K562 (cell line): ENCODE data around the gene AGPAT4. TPM values are rescaled to one million over a fixed set of nuclear protein-coding genes. Genes with fewer than 3 reads are reported as not detected.

ENCODE experiments used
- CGGBP1 ChIP-seq: fragments of 250-450 bp; sonication (Bioruptor Pico); IDR thresholded peaks from 2 replicates; pipeline ENCODE4 v1.9.0; 2021; ENCODE audit warnings: mild to moderate bottlenecking
- EHMT2 ChIP-seq: fragments of 450-650 bp; IDR thresholded peaks from 2 replicates; pipeline ENCODE4 v1.6.1; 2018; ENCODE audit warnings: antibody characterized with exemption
- FOXK2 ChIP-seq, 2 experiments: fragments of 450-650 bp; IDR thresholded peaks in 1 of 2; conservative IDR thresholded peaks in 1 of 2; 2 replicates each; pipeline ENCODE4 v1.6.1; 2016; ENCODE audit warnings: low read depth in 2 of 2, mild to moderate bottlenecking in 1 of 2
- GATA2 ChIP-seq: sonication (generic); formaldehyde crosslinking; IDR thresholded peaks from 2 replicates; pipeline ENCODE4 v1.4.0; 2020; ENCODE audit warnings: mild to moderate bottlenecking, missing genetic modification reagents
- MAFG ChIP-seq: fragments of 450-650 bp; conservative IDR thresholded peaks from 2 replicates; pipeline ENCODE4 v1.6.1; 2016; ENCODE audit warnings: missing genetic modification characterization, missing compliant biosample characterization
- NFATC3 ChIP-seq: fragments of 450-650 bp; IDR thresholded peaks from 2 replicates; pipeline ENCODE4 v1.6.1; 2017; ENCODE audit warnings: mild to moderate bottlenecking
- PHF20 ChIP-seq: fragments of 450-650 bp; IDR thresholded peaks from 2 replicates; pipeline ENCODE4 v1.6.1; 2018; ENCODE audit not compliant: partially characterized antibody
- POLR2A ChIP-seq: fragments of 450-650 bp; conservative IDR thresholded peaks from 2 replicates; pipeline ENCODE4 v1.6.1; 2016
- RUNX1 ChIP-seq: sonication (generic); IDR thresholded peaks from 2 replicates; pipeline ENCODE4 v1.6.1; 2016; ENCODE audit warnings: antibody characterized with exemption, low read depth
- SOX6 ChIP-seq: fragments of 450-650 bp; IDR thresholded peaks from 2 replicates; pipeline ENCODE4 v1.6.1; 2014; ENCODE audit warnings: mild to moderate bottlenecking
- TBL1XR1 ChIP-seq, 2 experiments: IDR thresholded peaks; 2 replicates each; pipeline ENCODE4 v1.6.1; 2012; ENCODE audit warnings: improper control_type of control experiment in 2 of 2, low read length in 2 of 2, mild to moderate bottlenecking in 1 of 2
- YY1 ChIP-seq, 3 experiments: IDR thresholded peaks; 2 replicates each; pipeline ENCODE4 v1.6.1; 2011; ENCODE audit warnings: low read length in 2 of 3, mild to moderate bottlenecking in 2 of 3, moderate library complexity in 2 of 3, borderline replicate concordance in 1 of 3, control low read depth in 1 of 3, low read depth in 1 of 3; ENCODE audit not compliant: insufficient read depth in 3 of 3, insufficient replicate concordance in 2 of 3, control insufficient read depth in 1 of 3, insufficient read length in 1 of 3; ENCODE audit errors: extremely low read depth in 1 of 3
- ZNF408 ChIP-seq: fragments of 250-450 bp; sonication (Bioruptor Pico); IDR thresholded peaks from 2 replicates; pipeline ENCODE4 v1.4.0; 2020; ENCODE audit warnings: low read depth, mild to moderate bottlenecking, moderate library complexity
- ZNF511 ChIP-seq: sonication (generic); formaldehyde crosslinking; IDR thresholded peaks from 2 replicates; pipeline ENCODE4 v1.8.0; 2022; ENCODE audit warnings: mild to moderate bottlenecking, missing genetic modification reagents
- ZSCAN29 ChIP-seq: fragments of 450-650 bp; IDR thresholded peaks from 2 replicates; pipeline ENCODE4 v1.6.1; 2017
- polyA plus RNA-seq, 8 experiments: library from polyadenylated mRNA; depleted of rRNA in 4 of 8; stranded (reverse) in 5 of 8; unstranded in 3 of 8; fragments of >200 nt; fragmentation: Nextera tagmentation in 2 of 8; fragmentation: Illumina TruSeq in 1 of 8; extraction: Ambion mirVana in 2 of 8; extraction: Trizol in 1 of 8; gene quantifications; 2 replicates each; pipeline versions ENCODE4 v1.2.1 to v1.2.3, GENCODE V29; 2011 to 2014; ENCODE audit warnings: inconsistent platforms in 1 of 8, missing spikeins in 1 of 8
- total RNA-seq, 7 experiments: library from RNA; depleted of rRNA in 6 of 7; stranded (reverse); fragments of >200 nt in 6 of 7; fragmentation: Illumina TruSeq in 2 of 7; extraction: Trizol in 2 of 7; gene quantifications; 2 replicates each; pipeline versions ENCODE4 v1.2.1 to v1.2.3, GENCODE V29; 2011 to 2021; ENCODE audit warnings: low replicate concordance in 1 of 7
- TF ChIP-seq, protein P1 (sequence below): fragments of 450-650 bp; formaldehyde crosslinking; IDR thresholded peaks from 2 replicates; pipeline ENCODE4 v1.4.0; 2022; ENCODE audit warnings: missing genetic modification characterization
- TF ChIP-seq, protein P2 (sequence below): fragments of 200-800 bp; sonication (Bioruptor generic); IDR thresholded peaks from 2 replicates; pipeline ENCODE4 v1.6.1; 2016; ENCODE audit warnings: missing genetic modification characterization, missing compliant biosample characterization
- TF ChIP-seq, protein P3 (sequence below): fragments of 200-800 bp; sonication (Bioruptor generic); IDR thresholded peaks from 2 replicates; pipeline ENCODE4 v1.6.1; 2017; ENCODE audit warnings: missing genetic modification characterization, missing compliant biosample characterization

The AGPAT4 gene
- total and polyA plus RNA-seq, 9 of the 15 experiments (the other 6 are each of a cell fraction or from before 2014, with no cell fraction given) = 2.2 to 15.0 (median 5.7) TPM

GRCh38 chr6:161226009-161226964 is 47.6 kb downstream of the AGPAT4 start (continued):
- TF ChIP-seq, protein P1, sequence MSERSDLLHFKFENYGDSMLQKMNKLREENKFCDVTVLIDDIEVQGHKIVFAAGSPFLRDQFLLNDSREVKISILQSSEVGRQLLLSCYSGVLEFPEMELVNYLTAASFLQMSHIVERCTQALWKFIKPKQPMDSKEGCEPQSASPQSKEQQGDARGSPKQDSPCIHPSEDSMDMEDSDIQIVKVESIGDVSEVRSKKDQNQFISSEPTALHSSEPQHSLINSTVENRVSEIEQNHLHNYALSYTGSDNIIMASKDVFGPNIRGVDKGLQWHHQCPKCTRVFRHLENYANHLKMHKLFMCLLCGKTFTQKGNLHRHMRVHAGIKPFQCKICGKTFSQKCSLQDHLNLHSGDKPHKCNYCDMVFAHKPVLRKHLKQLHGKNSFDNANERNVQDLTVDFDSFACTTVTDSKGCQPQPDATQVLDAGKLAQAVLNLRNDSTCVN = 0 out of 2 replicates have a peak, but pooled peaks have one; percentile 18
- TF ChIP-seq, protein P2, sequence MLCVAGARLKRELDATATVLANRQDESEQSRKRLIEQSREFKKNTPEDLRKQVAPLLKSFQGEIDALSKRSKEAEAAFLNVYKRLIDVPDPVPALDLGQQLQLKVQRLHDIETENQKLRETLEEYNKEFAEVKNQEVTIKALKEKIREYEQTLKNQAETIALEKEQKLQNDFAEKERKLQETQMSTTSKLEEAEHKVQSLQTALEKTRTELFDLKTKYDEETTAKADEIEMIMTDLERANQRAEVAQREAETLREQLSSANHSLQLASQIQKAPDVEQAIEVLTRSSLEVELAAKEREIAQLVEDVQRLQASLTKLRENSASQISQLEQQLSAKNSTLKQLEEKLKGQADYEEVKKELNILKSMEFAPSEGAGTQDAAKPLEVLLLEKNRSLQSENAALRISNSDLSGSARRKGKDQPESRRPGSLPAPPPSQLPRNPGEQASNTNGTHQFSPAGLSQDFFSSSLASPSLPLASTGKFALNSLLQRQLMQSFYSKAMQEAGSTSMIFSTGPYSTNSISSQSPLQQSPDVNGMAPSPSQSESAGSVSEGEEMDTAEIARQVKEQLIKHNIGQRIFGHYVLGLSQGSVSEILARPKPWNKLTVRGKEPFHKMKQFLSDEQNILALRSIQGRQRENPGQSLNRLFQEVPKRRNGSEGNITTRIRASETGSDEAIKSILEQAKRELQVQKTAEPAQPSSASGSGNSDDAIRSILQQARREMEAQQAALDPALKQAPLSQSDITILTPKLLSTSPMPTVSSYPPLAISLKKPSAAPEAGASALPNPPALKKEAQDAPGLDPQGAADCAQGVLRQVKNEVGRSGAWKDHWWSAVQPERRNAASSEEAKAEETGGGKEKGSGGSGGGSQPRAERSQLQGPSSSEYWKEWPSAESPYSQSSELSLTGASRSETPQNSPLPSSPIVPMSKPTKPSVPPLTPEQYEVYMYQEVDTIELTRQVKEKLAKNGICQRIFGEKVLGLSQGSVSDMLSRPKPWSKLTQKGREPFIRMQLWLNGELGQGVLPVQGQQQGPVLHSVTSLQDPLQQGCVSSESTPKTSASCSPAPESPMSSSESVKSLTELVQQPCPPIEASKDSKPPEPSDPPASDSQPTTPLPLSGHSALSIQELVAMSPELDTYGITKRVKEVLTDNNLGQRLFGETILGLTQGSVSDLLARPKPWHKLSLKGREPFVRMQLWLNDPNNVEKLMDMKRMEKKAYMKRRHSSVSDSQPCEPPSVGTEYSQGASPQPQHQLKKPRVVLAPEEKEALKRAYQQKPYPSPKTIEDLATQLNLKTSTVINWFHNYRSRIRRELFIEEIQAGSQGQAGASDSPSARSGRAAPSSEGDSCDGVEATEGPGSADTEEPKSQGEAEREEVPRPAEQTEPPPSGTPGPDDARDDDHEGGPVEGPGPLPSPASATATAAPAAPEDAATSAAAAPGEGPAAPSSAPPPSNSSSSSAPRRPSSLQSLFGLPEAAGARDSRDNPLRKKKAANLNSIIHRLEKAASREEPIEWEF (CRISPR knock-in tag) = no peak
- TF ChIP-seq ZSCAN29 (no peak), RUNX1 (0 out of 2 replicates have a peak, but pooled peaks have one; percentile 13), SOX6 (0 out of 2 replicates have a peak, but pooled peaks have one; percentile 55), TBL1XR1 (IDR thresholded peaks at IDR 0.05; ENCODE audit: low read length in 2 of 2) (peak; percentile 50 to 72; a peak in 2 of 4 replicates), NFATC3 (0 out of 2 replicates have a peak, but pooled peaks have one; percentile 50), CGGBP1 (CRISPR knock-in tag) (no peak), FOXK2 (conservative IDR thresholded peaks at IDR 0.05 in 1 of 2, IDR thresholded peaks at IDR 0.05 in 1 of 2; ENCODE audit: low read depth in 2 of 2) (peak; percentile 65 to 70), PHF20 (no peak), ZNF511 (CRISPR knock-in tag) (0 out of 2 replicates have a peak, but pooled peaks have one; percentile 7), EHMT2 (peak; percentile 39), POLR2A (peak; percentile 50; the same call in 1 of the 2 replicates), MAFG (no peak), GATA2 (no peak; the same call in none of the 2 replicates), YY1 (IDR thresholded peaks at IDR 0.05; ENCODE audit: borderline replicate concordance in 1 of 3, control insufficient read depth in 1 of 3, extremely low read depth in 1 of 3, insufficient read depth in 3 of 3, insufficient read length in 1 of 3, insufficient replicate concordance in 2 of 3, low read depth in 1 of 3, low read length in 2 of 3) (peak in 2 of 3 experiments; percentile 69 to 85), ZNF408 (CRISPR knock-in tag) (no peak)
- TF ChIP-seq, protein P3, sequence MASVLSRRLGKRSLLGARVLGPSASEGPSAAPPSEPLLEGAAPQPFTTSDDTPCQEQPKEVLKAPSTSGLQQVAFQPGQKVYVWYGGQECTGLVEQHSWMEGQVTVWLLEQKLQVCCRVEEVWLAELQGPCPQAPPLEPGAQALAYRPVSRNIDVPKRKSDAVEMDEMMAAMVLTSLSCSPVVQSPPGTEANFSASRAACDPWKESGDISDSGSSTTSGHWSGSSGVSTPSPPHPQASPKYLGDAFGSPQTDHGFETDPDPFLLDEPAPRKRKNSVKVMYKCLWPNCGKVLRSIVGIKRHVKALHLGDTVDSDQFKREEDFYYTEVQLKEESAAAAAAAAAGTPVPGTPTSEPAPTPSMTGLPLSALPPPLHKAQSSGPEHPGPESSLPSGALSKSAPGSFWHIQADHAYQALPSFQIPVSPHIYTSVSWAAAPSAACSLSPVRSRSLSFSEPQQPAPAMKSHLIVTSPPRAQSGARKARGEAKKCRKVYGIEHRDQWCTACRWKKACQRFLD (CRISPR knock-in tag) = peak; percentile 69
